Astrocyte (in vitro differentiated cells and primary cell): ENCODE results near the gene FEV. TPM values are rescaled to one million over a fixed set of nuclear protein-coding genes. Genes with fewer than 3 reads are reported as not detected.

Experiments
- DNase-seq: peaks from one replicate; pipeline ENCODE4 v3.0.0-alpha.2; 2010; ENCODE audit warnings: low read depth
- FAIRE-seq: peaks from 2 replicates; lab custom pipeline; 2011; peaks lifted over from hg19 to GRCh38; lab: Jason Lieb, UNC
- H2AFZ ChIP-seq: 2 replicates; pipeline ENCODE4 v1.6.0; 2012; ENCODE audit warnings: low read depth, low read length, inconsistent platforms
- H3K27ac ChIP-seq: 2 replicates; pipeline ENCODE4 v1.5.1; 2011; ENCODE audit warnings: low read depth, low read length, inconsistent platforms
- H3K27me3 ChIP-seq: 2 replicates; pipeline ENCODE4 v1.6.0; 2011; ENCODE audit warnings: low read length, inconsistent platforms; ENCODE audit not compliant: insufficient read depth
- H3K36me3 ChIP-seq: 2 replicates; pipeline ENCODE4 v1.5.1; 2011; ENCODE audit warnings: low read length, inconsistent platforms; ENCODE audit not compliant: insufficient read depth
- H3K4me1 ChIP-seq: 2 replicates; pipeline ENCODE4 v1.5.1; 2011; ENCODE audit warnings: low read length, inconsistent platforms; ENCODE audit not compliant: insufficient read depth
- H3K4me2 ChIP-seq: 2 replicates; pipeline ENCODE4 v1.6.0; 2012; ENCODE audit warnings: low read length, inconsistent platforms
- H3K4me3 ChIP-seq: 2 replicates; pipeline ENCODE4 v1.5.1; 2011; ENCODE audit warnings: low read depth, mild to moderate bottlenecking, low read length, inconsistent platforms; ENCODE audit not compliant: insufficient read depth
- H3K79me2 ChIP-seq: 2 replicates; pipeline ENCODE4 v1.6.0; 2012; ENCODE audit warnings: mild to moderate bottlenecking, low read length, inconsistent platforms; ENCODE audit not compliant: insufficient read depth
- H3K9ac ChIP-seq: 2 replicates; pipeline ENCODE4 v1.6.0; 2012; ENCODE audit warnings: mild to moderate bottlenecking, low read length, inconsistent platforms
- H3K9me3 ChIP-seq: 2 replicates; pipeline ENCODE4 v1.5.1; 2012; ENCODE audit warnings: low read depth, mild to moderate bottlenecking, low read length, inconsistent platforms; ENCODE audit not compliant: insufficient read depth
- H4K20me1 ChIP-seq: 2 replicates; pipeline ENCODE4 v1.6.0; 2012; ENCODE audit warnings: low read length, inconsistent platforms; ENCODE audit not compliant: insufficient read depth
- H3K27ac Mint-ChIP-seq: one replicate; pipeline ENCODE4 v1.8.0; 2021; ENCODE audit warnings: mild to moderate bottlenecking, mixed read lengths; ENCODE audit not compliant: unreplicated experiment
- H3K27me3 Mint-ChIP-seq: one replicate; pipeline ENCODE4 v1.8.0; 2021; ENCODE audit warnings: low read depth, mixed read lengths; ENCODE audit not compliant: unreplicated experiment
- H3K36me3 Mint-ChIP-seq: one replicate; pipeline ENCODE4 v1.8.0; 2021; ENCODE audit warnings: low read depth, mixed read lengths; ENCODE audit not compliant: unreplicated experiment
- H3K4me1 Mint-ChIP-seq: one replicate; pipeline ENCODE4 v1.8.0; 2021; ENCODE audit warnings: low read depth, mixed read lengths; ENCODE audit not compliant: unreplicated experiment
- H3K4me3 Mint-ChIP-seq: one replicate; pipeline ENCODE4 v1.8.0; 2021; ENCODE audit warnings: mild to moderate bottlenecking, moderate library complexity, mixed read lengths; ENCODE audit not compliant: unreplicated experiment
- H3K9me3 Mint-ChIP-seq: one replicate; pipeline ENCODE4 v1.8.0; 2021; ENCODE audit warnings: mild to moderate bottlenecking, mixed read lengths; ENCODE audit not compliant: unreplicated experiment
- EZH2 ChIP-seq: IDR thresholded peaks from 2 replicates; pipeline ENCODE4 v1.6.1; 2012; ENCODE audit warnings: mild to moderate bottlenecking, low read length, inconsistent platforms; ENCODE audit not compliant: insufficient read depth
- total RNA-seq: library from RNA; stranded (reverse); gene quantifications from 2 replicates; pipeline ENCODE4 v1.2.1, GENCODE V29; 2021
- TF ChIP-seq, protein P1 (sequence below): IDR thresholded peaks from 2 replicates; pipeline ENCODE4 v1.5.1; 2011; ENCODE audit warnings: low read depth, mild to moderate bottlenecking, inconsistent platforms, low read length, moderate library complexity; ENCODE audit not compliant: insufficient read depth

Gene FEV
- total RNA-seq, 1 donor from 2014 or later = not detected

DNA sequence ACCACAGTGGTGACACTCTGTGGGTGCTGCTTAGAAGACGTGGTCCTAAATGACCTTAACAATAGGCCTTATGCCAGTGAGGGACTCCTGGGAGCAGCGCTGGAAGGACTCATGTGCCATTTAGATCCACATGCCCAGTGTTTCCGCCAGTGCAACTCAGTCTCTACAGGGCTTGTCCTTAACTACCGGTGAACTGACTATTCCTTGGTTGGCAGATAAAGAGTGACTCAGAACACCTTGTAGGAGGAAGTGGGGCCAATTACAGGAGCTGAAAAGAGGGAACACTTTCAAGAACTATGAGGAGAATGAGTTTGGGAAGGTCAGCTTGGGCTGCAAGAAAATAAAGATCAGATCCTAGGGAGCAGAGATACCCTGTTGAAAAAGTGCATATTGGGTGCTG is 27.3 kb downstream of the FEV start:
- FAIRE-seq = no peak

DNA sequence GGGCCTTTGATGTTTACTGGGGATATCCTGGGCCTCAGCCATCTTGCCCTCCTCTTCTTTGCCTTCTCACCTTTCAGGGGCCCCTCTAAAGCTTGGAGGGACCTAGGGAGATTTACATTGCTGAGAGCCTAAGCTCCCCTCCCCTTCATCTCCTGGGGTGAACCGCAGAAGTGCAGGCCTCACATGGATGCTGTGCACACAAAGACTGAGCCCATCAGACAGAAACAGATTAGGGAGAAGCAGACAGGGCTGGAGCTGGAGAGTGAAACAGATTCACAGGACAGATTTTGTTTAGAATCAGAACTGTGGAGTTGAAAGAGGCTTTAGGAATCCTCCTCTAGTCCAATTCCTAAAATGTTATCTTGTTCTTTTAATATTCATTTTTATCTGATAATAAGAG is 28.9 kb downstream of the FEV start:
- no peak for DNase-seq
- H3K36me3 ChIP-seq = no peaks in the 10 kb centered on the region
- H3K27me3 Mint-ChIP-seq = peaks cover 69% of the 10 kb centered on the region
- H3K9me3 ChIP-seq = no peaks in the 10 kb centered on the region
- FAIRE-seq = no peak
- H3K9me3 Mint-ChIP-seq = peaks cover 2% of the 10 kb centered on the region
- H3K27me3 ChIP-seq = peaks cover 44% of the 10 kb centered on the region
- H3K79me2 ChIP-seq = no peaks in the 10 kb centered on the region
- TF ChIP-seq EZH2 = no peak
- TF ChIP-seq, protein P1, sequence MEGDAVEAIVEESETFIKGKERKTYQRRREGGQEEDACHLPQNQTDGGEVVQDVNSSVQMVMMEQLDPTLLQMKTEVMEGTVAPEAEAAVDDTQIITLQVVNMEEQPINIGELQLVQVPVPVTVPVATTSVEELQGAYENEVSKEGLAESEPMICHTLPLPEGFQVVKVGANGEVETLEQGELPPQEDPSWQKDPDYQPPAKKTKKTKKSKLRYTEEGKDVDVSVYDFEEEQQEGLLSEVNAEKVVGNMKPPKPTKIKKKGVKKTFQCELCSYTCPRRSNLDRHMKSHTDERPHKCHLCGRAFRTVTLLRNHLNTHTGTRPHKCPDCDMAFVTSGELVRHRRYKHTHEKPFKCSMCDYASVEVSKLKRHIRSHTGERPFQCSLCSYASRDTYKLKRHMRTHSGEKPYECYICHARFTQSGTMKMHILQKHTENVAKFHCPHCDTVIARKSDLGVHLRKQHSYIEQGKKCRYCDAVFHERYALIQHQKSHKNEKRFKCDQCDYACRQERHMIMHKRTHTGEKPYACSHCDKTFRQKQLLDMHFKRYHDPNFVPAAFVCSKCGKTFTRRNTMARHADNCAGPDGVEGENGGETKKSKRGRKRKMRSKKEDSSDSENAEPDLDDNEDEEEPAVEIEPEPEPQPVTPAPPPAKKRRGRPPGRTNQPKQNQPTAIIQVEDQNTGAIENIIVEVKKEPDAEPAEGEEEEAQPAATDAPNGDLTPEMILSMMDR = no peak
- H3K27ac ChIP-seq = no peak overlapping the region
- H3K4me3 Mint-ChIP-seq = no peak overlapping the region
- peaks cover 3% of the 10 kb centered on the region for H3K4me1 ChIP-seq
- no peak overlapping the region for H3K4me3 ChIP-seq
- peaks cover under 1% of the 10 kb centered on the region for H4K20me1 ChIP-seq
- no peak overlapping the region for H3K9ac ChIP-seq
- H3K4me1 Mint-ChIP-seq = peaks cover 2% of the 10 kb centered on the region
- H3K27ac Mint-ChIP-seq = no peak overlapping the region
- H3K36me3 Mint-ChIP-seq = no peaks in the 10 kb centered on the region
- no peak overlapping the region for H3K4me2 ChIP-seq
- no peak overlapping the region for H2AFZ ChIP-seq

More for the DNA sequence above, 27.3 kb downstream of the FEV start:
- Mint-ChIP-seq H3K9me3 (peaks cover 2% of the 10 kb centered on the region), H3K4me1 (peaks cover 6% of the 10 kb centered on the region), H3K4me3 (peak overlapping the region; percentile 9), H3K27ac (no peak overlapping the region), H3K36me3 (no peaks in the 10 kb centered on the region), H3K27me3 (peaks cover 78% of the 10 kb centered on the region)
- Histone ChIP-seq H3K4me2 (no peak overlapping the region), H3K9me3 (no peaks in the 10 kb centered on the region), H3K36me3 (no peaks in the 10 kb centered on the region), H3K79me2 (no peaks in the 10 kb centered on the region), H3K27ac (no peak overlapping the region), H3K4me1 (peaks cover 3% of the 10 kb centered on the region), H2AFZ (no peak overlapping the region), H3K27me3 (peaks cover 53% of the 10 kb centered on the region), H4K20me1 (peaks cover 4% of the 10 kb centered on the region), H3K9ac (no peak overlapping the region), H3K4me3 (no peak overlapping the region)
- DNase-seq = no peak
- TF ChIP-seq, protein P1 = no peak
- TF ChIP-seq EZH2 = no peak

DNA sequence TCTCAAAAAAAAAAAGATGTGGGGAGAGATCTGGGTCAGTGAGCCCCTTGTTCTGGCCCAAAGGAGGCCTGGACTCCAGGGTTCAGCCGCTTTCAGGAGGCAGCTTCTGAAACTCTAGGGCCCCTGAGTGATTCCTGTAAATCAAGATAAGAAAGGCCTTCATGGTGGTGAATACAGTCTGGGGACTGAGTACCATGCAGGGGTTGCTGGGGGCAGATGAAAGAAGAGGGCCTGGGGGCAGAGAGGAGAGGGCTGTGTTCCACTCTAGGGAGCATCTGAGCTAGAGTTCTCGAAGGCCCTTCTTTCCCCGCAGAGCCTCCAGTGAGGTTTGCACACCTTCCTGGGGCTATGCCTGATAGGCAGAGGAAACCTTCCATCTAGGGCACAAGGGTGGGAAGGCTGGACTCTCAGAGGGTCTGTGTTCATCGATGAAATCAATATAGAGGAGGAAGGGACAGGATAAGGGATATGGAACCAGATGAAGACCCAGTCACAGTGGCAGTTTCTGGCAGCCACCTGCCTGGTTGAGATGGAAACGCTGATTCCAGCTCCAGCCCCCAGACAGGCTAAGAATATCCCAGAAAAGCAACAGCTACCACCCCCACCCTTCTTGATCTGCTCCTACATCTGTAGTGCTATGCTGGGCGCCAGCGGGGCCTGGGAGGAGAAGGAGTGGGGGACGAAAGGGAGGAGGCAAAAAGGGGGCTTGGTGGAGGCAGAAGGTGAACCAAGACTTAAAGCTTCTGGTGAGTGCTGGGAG is 30.3 kb downstream of the FEV start:
- no peak overlapping the region for H3K9ac ChIP-seq
- H3K27ac ChIP-seq = no peak overlapping the region
- H4K20me1 ChIP-seq = no peaks in the 10 kb centered on the region
- peaks cover 2% of the 10 kb centered on the region for H3K4me1 Mint-ChIP-seq
- DNase-seq = no peak
- no peak for FAIRE-seq
- no peaks in the 10 kb centered on the region for H3K36me3 ChIP-seq
- no peak overlapping the region for H3K4me2 ChIP-seq
- peaks cover 39% of the 10 kb centered on the region for H3K27me3 ChIP-seq
- no peak overlapping the region for H2AFZ ChIP-seq
- H3K9me3 ChIP-seq = no peaks in the 10 kb centered on the region
- H3K36me3 Mint-ChIP-seq = no peaks in the 10 kb centered on the region
- H3K27ac Mint-ChIP-seq = no peak overlapping the region
- peaks cover 2% of the 10 kb centered on the region for H3K9me3 Mint-ChIP-seq
- peaks cover 3% of the 10 kb centered on the region for H3K4me1 ChIP-seq
- no peaks in the 10 kb centered on the region for H3K79me2 ChIP-seq
- TF ChIP-seq, protein P1 = no peak
- TF ChIP-seq EZH2 = no peak
- no peak overlapping the region for H3K4me3 Mint-ChIP-seq
- H3K27me3 Mint-ChIP-seq = peaks cover 74% of the 10 kb centered on the region
- no peak overlapping the region for H3K4me3 ChIP-seq
